ENCODE data around the gene UBE3D. TPM values are rescaled to one million over a fixed set of nuclear protein-coding genes. Genes with fewer than 3 reads are reported as not detected.
"Not testable (repeated sequence)": the region's sequence is repeated elsewhere in the genome, so short reads cannot be mapped to it uniquely, and the experiment has no call there.

UBE3D gene
- total and polyA plus RNA-seq, 9 donors: 5.9 to 13.5 (median 8.2) TPM

- no peak overlapping the region for H3K27ac ChIP-seq (ENCODE audit: low read length)
- H3K4me3 ChIP-seq (ENCODE audit: low read length): no peak overlapping the region
- no peaks in the 10 kb centered on the region for H3K36me3 ChIP-seq (ENCODE audit: control insufficient read depth, insufficient read depth, low read length)
- no peaks in the 10 kb centered on the region for H3K9me3 ChIP-seq (replicated peaks; ENCODE audit: control insufficient read depth, low read depth, low read length)
- no peaks in the 10 kb centered on the region for H3K27me3 ChIP-seq (ENCODE audit: control insufficient read depth, insufficient read depth, low read length)
- DNase-seq: no peak
- H3K4me1 ChIP-seq (ENCODE audit: control insufficient read depth, insufficient read depth, low read length): peaks cover 2% of the 10 kb centered on the region
These were observed 159.2 kb downstream of the UBE3D start for GRCh38 chr6:82906489-82906888.

DNA sequence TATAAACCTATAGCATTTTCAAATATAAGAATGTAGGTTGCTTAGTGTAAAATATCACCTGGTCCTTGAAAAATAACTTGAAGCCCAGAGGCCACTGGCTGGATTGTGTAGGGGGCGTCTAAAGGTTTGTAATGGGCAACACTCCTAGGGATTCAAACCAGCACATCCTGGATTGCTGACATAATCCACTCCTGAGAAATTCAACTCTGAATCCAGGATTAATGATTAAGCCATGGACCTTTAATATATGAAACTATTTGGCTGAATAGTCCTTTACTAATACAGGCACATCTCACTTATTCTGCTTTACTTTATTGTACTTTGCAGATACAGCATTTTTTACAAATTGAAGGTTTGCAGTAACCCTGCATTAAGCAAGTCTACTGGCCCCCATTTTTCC lies 160.8 kb downstream of the UBE3D start:
- H3K4me3 ChIP-seq (ENCODE audit: low read length): no peak overlapping the region
- no peaks in the 10 kb centered on the region for H3K9me3 ChIP-seq (replicated peaks; ENCODE audit: control insufficient read depth, low read depth, low read length)
- H3K4me1 ChIP-seq (ENCODE audit: control insufficient read depth, insufficient read depth, low read length): peaks cover 2% of the 10 kb centered on the region
- DNase-seq: no peak
- no peak overlapping the region for H3K27ac ChIP-seq (ENCODE audit: low read length)
- no peaks in the 10 kb centered on the region for H3K27me3 ChIP-seq (ENCODE audit: control insufficient read depth, insufficient read depth, low read length)
- WGBS (ENCODE audit: insufficient coverage): no CpG with 5 or more reads among the region's 1 CpG
- H3K36me3 ChIP-seq (ENCODE audit: control insufficient read depth, insufficient read depth, low read length): no peaks in the 10 kb centered on the region

GRCh38 chr6:82904257-82904656 lies 161.4 kb downstream of the UBE3D start:
- DNase-seq: no peak
- Histone ChIP-seq H3K27ac (ENCODE audit: low read length) (no peak overlapping the region), H3K4me3 (ENCODE audit: low read length) (no peak overlapping the region), H3K27me3 (ENCODE audit: control insufficient read depth, insufficient read depth, low read length) (no peaks in the 10 kb centered on the region), H3K9me3 (replicated peaks; ENCODE audit: control insufficient read depth, low read depth, low read length) (no peaks in the 10 kb centered on the region), H3K4me1 (ENCODE audit: control insufficient read depth, insufficient read depth, low read length) (peaks cover 2% of the 10 kb centered on the region), H3K36me3 (ENCODE audit: control insufficient read depth, insufficient read depth, low read length) (no peaks in the 10 kb centered on the region)
- no CpG with 5 or more reads among the region's 4 CpGs for WGBS (ENCODE audit: insufficient coverage)

- H3K4me1 ChIP-seq (ENCODE audit: control insufficient read depth, insufficient read depth, low read length): no peaks in the 10 kb centered on the region
- H3K4me3 ChIP-seq (ENCODE audit: low read length): no peak overlapping the region
- H3K27me3 ChIP-seq (ENCODE audit: control insufficient read depth, insufficient read depth, low read length): no peaks in the 10 kb centered on the region
- DNase-seq: no peak
- no CpG with 5 or more reads among the region's 2 CpGs for WGBS (ENCODE audit: insufficient coverage)
- no peaks in the 10 kb centered on the region for H3K36me3 ChIP-seq (ENCODE audit: control insufficient read depth, insufficient read depth, low read length)
- H3K9me3 ChIP-seq (replicated peaks; ENCODE audit: control insufficient read depth, low read depth, low read length): no peaks in the 10 kb centered on the region
- no peak overlapping the region for H3K27ac ChIP-seq (ENCODE audit: low read length)
These were observed 163.4 kb downstream of the UBE3D start for GRCh38 chr6:82902290-82902689.

GRCh38 chr6:82894653-82895259 lies 170.9 kb downstream of the UBE3D start:
- no peaks in the 10 kb centered on the region for H3K9me3 ChIP-seq (replicated peaks; ENCODE audit: control insufficient read depth, low read depth, low read length)
- WGBS (ENCODE audit: insufficient coverage): 87% methylated on average over 3 of the region's 6 CpGs
- DNase-seq: no peak
- no peak overlapping the region for H3K27ac ChIP-seq (ENCODE audit: low read length)
- no peaks in the 10 kb centered on the region for H3K4me1 ChIP-seq (ENCODE audit: control insufficient read depth, insufficient read depth, low read length)
- no peaks in the 10 kb centered on the region for H3K27me3 ChIP-seq (ENCODE audit: control insufficient read depth, insufficient read depth, low read length)
- no peaks in the 10 kb centered on the region for H3K36me3 ChIP-seq (ENCODE audit: control insufficient read depth, insufficient read depth, low read length)
- H3K4me3 ChIP-seq (ENCODE audit: low read length): no peak overlapping the region

DNA sequence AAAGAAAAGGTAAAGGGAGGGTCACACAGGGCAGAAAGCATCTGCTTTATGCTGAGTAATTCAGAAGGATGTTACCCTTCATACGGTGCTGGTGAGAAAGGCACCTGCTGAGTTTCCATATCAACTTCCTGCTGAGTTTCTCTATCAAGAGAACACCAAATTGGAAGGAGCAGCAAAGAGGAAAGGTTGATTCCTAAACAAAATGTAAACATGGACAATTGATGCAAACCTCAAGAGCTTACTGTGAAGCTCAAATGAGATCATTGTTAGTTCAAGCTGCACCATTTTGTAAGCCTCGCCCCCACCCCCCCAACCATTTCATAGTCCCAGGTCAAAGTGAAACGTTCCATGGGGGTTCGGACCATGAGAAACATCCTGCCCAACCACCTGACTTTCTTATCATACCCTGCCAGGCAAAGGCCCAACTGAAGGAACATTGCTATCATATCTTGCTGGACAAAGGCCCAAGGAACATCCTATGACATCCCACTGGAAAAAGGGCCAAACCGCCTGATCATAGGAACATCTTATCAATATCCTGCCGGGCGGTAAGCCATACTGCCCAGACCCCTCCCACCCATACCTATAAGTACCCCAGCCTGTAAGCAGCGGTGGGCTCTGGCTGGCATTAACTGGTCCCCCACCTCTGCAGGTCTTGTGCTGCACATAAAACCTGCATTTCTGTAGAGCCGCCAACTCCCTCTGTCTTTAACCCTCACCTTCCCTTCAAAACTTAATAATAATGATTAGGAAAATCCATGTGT lies 171.6 kb downstream of the UBE3D start:
- H3K36me3 ChIP-seq (ENCODE audit: control insufficient read depth, insufficient read depth, low read length): no peaks in the 10 kb centered on the region
- DNase-seq: no peak
- H3K4me1 ChIP-seq (ENCODE audit: control insufficient read depth, insufficient read depth, low read length): no peaks in the 10 kb centered on the region
- H3K4me3 ChIP-seq (ENCODE audit: low read length): no peak overlapping the region
- no peaks in the 10 kb centered on the region for H3K27me3 ChIP-seq (ENCODE audit: control insufficient read depth, insufficient read depth, low read length)
- WGBS (ENCODE audit: insufficient coverage): 88% methylated on average over 8 of the region's 9 CpGs
- no peaks in the 10 kb centered on the region for H3K9me3 ChIP-seq (replicated peaks; ENCODE audit: control insufficient read depth, low read depth, low read length)
- H3K27ac ChIP-seq (ENCODE audit: low read length): no peak overlapping the region

- not testable (repeated sequence) for H3K4me1 ChIP-seq (ENCODE audit: control insufficient read depth, insufficient read depth, low read length); H3K27ac ChIP-seq (ENCODE audit: low read length); H3K36me3 ChIP-seq (ENCODE audit: control insufficient read depth, insufficient read depth, low read length); H3K27me3 ChIP-seq (ENCODE audit: control insufficient read depth, insufficient read depth, low read length); H3K4me3 ChIP-seq (ENCODE audit: low read length); H3K9me3 ChIP-seq (replicated peaks; ENCODE audit: control insufficient read depth, low read depth, low read length); DNase-seq
- 100% methylated on average over 1 of the region's 3 CpGs for WGBS (ENCODE audit: insufficient coverage)
These were observed 174.1 kb downstream of the UBE3D start for GRCh38 chr6:82891503-82891902.

- Histone ChIP-seq H3K4me1 (ENCODE audit: control insufficient read depth, insufficient read depth, low read length) (no peaks in the 10 kb centered on the region), H3K4me3 (ENCODE audit: low read length) (no peak overlapping the region), H3K36me3 (ENCODE audit: control insufficient read depth, insufficient read depth, low read length) (no peaks in the 10 kb centered on the region), H3K27ac (ENCODE audit: low read length) (no peak overlapping the region), H3K9me3 (replicated peaks; ENCODE audit: control insufficient read depth, low read depth, low read length) (no peaks in the 10 kb centered on the region), H3K27me3 (ENCODE audit: control insufficient read depth, insufficient read depth, low read length) (no peaks in the 10 kb centered on the region)
- DNase-seq: no peak
These were observed 174.6 kb downstream of the UBE3D start for GRCh38 chr6:82891076-82891475.

GRCh38 chr6:82890240-82890639 lies 175.4 kb downstream of the UBE3D start:
- DNase-seq: no peak
- no peaks in the 10 kb centered on the region for H3K9me3 ChIP-seq (replicated peaks; ENCODE audit: control insufficient read depth, low read depth, low read length)
- WGBS (ENCODE audit: insufficient coverage): 100% methylated on average over 1 of the region's 1 CpG
- H3K4me1 ChIP-seq (ENCODE audit: control insufficient read depth, insufficient read depth, low read length): no peaks in the 10 kb centered on the region
- no peak overlapping the region for H3K27ac ChIP-seq (ENCODE audit: low read length)
- no peaks in the 10 kb centered on the region for H3K36me3 ChIP-seq (ENCODE audit: control insufficient read depth, insufficient read depth, low read length)
- no peaks in the 10 kb centered on the region for H3K27me3 ChIP-seq (ENCODE audit: control insufficient read depth, insufficient read depth, low read length)
- H3K4me3 ChIP-seq (ENCODE audit: low read length): no peak overlapping the region

DNA sequence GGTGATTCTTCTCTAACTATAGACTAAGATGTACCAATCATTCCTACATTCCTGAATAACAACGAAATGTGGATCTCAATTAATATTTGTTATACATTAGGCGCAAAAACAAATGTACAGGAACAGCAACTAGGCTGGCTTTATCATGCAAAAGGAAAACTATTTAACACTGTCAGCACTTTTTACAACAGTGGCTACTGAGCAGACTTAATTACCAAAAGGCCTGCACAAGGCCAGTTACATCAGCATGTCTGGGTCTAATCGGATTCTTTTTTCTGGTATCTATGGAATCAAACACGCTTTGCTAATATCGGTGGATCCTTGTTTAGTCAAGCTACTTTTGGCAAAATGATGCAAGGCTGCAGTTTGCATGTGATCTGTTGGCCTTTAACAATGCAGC lies 176.5 kb downstream of the UBE3D start:
- no peak overlapping the region for H3K27ac ChIP-seq (ENCODE audit: low read length)
- H3K4me3 ChIP-seq (ENCODE audit: low read length): no peak overlapping the region
- H3K4me1 ChIP-seq (ENCODE audit: control insufficient read depth, insufficient read depth, low read length): no peaks in the 10 kb centered on the region
- no peaks in the 10 kb centered on the region for H3K9me3 ChIP-seq (replicated peaks; ENCODE audit: control insufficient read depth, low read depth, low read length)
- no peaks in the 10 kb centered on the region for H3K27me3 ChIP-seq (ENCODE audit: control insufficient read depth, insufficient read depth, low read length)
- WGBS (ENCODE audit: insufficient coverage): 90% methylated on average over 2 of the region's 5 CpGs
- H3K36me3 ChIP-seq (ENCODE audit: control insufficient read depth, insufficient read depth, low read length): no peaks in the 10 kb centered on the region
- no peak for DNase-seq

Measured in muscle of leg (tissue), 11 donors.